MM.1S (cell line): ENCODE results near the gene EXOSC9.

Source experiments
- DNase-seq: peaks from one replicate; pipeline ENCODE4 v3.0.0-alpha.2; 2015
- H2AFZ ChIP-seq: fragments of 300-600 bp; sonication (generic); 2 replicates; pipeline ENCODE4 v1.6.0; 2016; ENCODE audit warnings: antibody characterized with exemption, low read length
- H3F3A ChIP-seq: fragments of 300-600 bp; sonication (generic); 2 replicates; pipeline ENCODE4 v1.6.1; 2016; ENCODE audit warnings: mild to moderate bottlenecking, antibody characterized with exemption, low read length, moderate library complexity, mixed read lengths; ENCODE audit not compliant: insufficient read depth
- H3K27ac ChIP-seq: fragments of 300-600 bp; sonication (generic); 2 replicates; pipeline ENCODE4 v1.5.1; 2016; ENCODE audit warnings: mild to moderate bottlenecking, low read length
- H3K27me3 ChIP-seq: fragments of 300-600 bp; sonication (generic); replicated peaks from 2 replicates; pipeline ENCODE4 v1.6.0; 2016; ENCODE audit warnings: low read length; ENCODE audit not compliant: insufficient read depth
- H3K36me3 ChIP-seq: fragments of 300-600 bp; sonication (generic); replicated peaks from 2 replicates; pipeline ENCODE4 v1.6.1; 2016; ENCODE audit warnings: mild to moderate bottlenecking, low read length, mixed read lengths; ENCODE audit not compliant: insufficient read depth
- H3K4me1 ChIP-seq: fragments of 300-600 bp; sonication (generic); 2 replicates; pipeline ENCODE4 v1.6.1; 2016; ENCODE audit warnings: low read length, mixed read lengths
- H3K4me2 ChIP-seq: fragments of 300-600 bp; sonication (generic); 2 replicates; pipeline ENCODE4 v1.6.0; 2016; ENCODE audit warnings: low read depth, low read length
- H3K4me3 ChIP-seq: fragments of 300-600 bp; sonication (generic); 2 replicates; pipeline ENCODE4 v1.5.1; 2016; ENCODE audit warnings: low read length, mixed read lengths
- H3K79me2 ChIP-seq: fragments of 300-600 bp; sonication (generic); 2 replicates; pipeline ENCODE4 v1.6.1; 2016; ENCODE audit warnings: mixed run types, low read length, mixed read lengths
- H3K9ac ChIP-seq: fragments of 300-600 bp; sonication (generic); 2 replicates; pipeline ENCODE4 v1.6.1; 2016; ENCODE audit warnings: low read length, mixed read lengths
- H3K9me2 ChIP-seq: fragments of 300-600 bp; sonication (generic); replicated peaks from 2 replicates; pipeline ENCODE4 v1.6.1; 2016; ENCODE audit warnings: mild to moderate bottlenecking, low read length, mixed read lengths; ENCODE audit not compliant: insufficient read depth
- H3K9me3 ChIP-seq: fragments of 300-600 bp; sonication (generic); replicated peaks from 2 replicates; pipeline ENCODE4 v1.6.1; 2016; ENCODE audit warnings: mild to moderate bottlenecking, low read length, mixed read lengths; ENCODE audit not compliant: insufficient read depth
- H4K20me1 ChIP-seq: fragments of 300-600 bp; sonication (generic); 2 replicates; pipeline ENCODE4 v1.6.1; 2016; ENCODE audit warnings: mild to moderate bottlenecking, low read length, moderate library complexity, mixed read lengths; ENCODE audit not compliant: insufficient read depth
- CTCF ChIP-seq: fragments of 300-600 bp; sonication (generic); IDR thresholded peaks from 2 replicates; pipeline ENCODE4 v1.5.1; 2016; ENCODE audit warnings: antibody characterized with exemption, low read length, mixed read lengths
- EZH2 ChIP-seq: fragments of 300-600 bp; sonication (generic); optimal IDR thresholded peaks from 2 replicates; pipeline ENCODE3; 2017; ENCODE audit warnings: low read depth, mild to moderate bottlenecking, antibody characterized with exemption, low read length, mixed read lengths
- EZH2phosphoT487 ChIP-seq: fragments of 300-600 bp; sonication (generic); IDR thresholded peaks from 2 replicates; pipeline ENCODE4 v1.6.1; 2018; ENCODE audit warnings: antibody characterized with exemption, low read length

EXOSC9 gene

GRCh38 chr4:121777625-121778024 is 23.5 kb upstream of the EXOSC9 start:
- Histone ChIP-seq H3K4me2 (no peak overlapping the region), H3K36me3 (no peaks in the 10 kb centered on the region), H3F3A (no peaks in the 10 kb centered on the region), H3K9ac (no peak overlapping the region), H3K4me3 (no peak overlapping the region), H3K27ac (no peak overlapping the region), H3K4me1 (no peaks in the 10 kb centered on the region), H2AFZ (no peak overlapping the region), H3K9me3 (no peaks in the 10 kb centered on the region), H3K9me2 (no peaks in the 10 kb centered on the region), H3K27me3 (no peaks in the 10 kb centered on the region), H3K79me2 (no peaks in the 10 kb centered on the region), H4K20me1 (no peaks in the 10 kb centered on the region)
- TF ChIP-seq EZH2phosphoT487 (no peak), EZH2 (no peak)
- DNase-seq = no peak

GRCh38 chr4:121778991-121779628 is 22.0 kb upstream of the EXOSC9 start:
- Histone ChIP-seq H3F3A (no peaks in the 10 kb centered on the region), H3K4me1 (no peaks in the 10 kb centered on the region), H3K27me3 (no peaks in the 10 kb centered on the region), H2AFZ (no peak overlapping the region), H3K9ac (no peak overlapping the region), H3K9me3 (no peaks in the 10 kb centered on the region), H3K36me3 (no peaks in the 10 kb centered on the region), H3K79me2 (no peaks in the 10 kb centered on the region), H3K27ac (no peak overlapping the region), H3K4me2 (no peak overlapping the region), H4K20me1 (no peaks in the 10 kb centered on the region), H3K4me3 (no peak overlapping the region), H3K9me2 (no peaks in the 10 kb centered on the region)
- no peak for TF ChIP-seq EZH2phosphoT487
- DNase-seq = no peak

- no peak overlapping the region for H3K27ac ChIP-seq
- TF ChIP-seq CTCF (no peak), EZH2phosphoT487 (no peak), EZH2 (no peak)
These were observed 17.9 kb upstream of the EXOSC9 start for GRCh38 chr4:121783210-121783609.

GRCh38 chr4:121784401-121784800 is 16.7 kb upstream of the EXOSC9 start:
- H3F3A ChIP-seq = no peaks in the 10 kb centered on the region
- no peaks in the 10 kb centered on the region for H3K9me2 ChIP-seq
- H3K27me3 ChIP-seq = no peaks in the 10 kb centered on the region
- no peaks in the 10 kb centered on the region for H4K20me1 ChIP-seq
- no peaks in the 10 kb centered on the region for H3K36me3 ChIP-seq
- no peaks in the 10 kb centered on the region for H3K9me3 ChIP-seq
- H3K4me1 ChIP-seq = no peaks in the 10 kb centered on the region
- H3K4me3 ChIP-seq = no peak overlapping the region
- no peak overlapping the region for H3K4me2 ChIP-seq
- no peak for TF ChIP-seq CTCF
- TF ChIP-seq EZH2 = no peak
- TF ChIP-seq EZH2phosphoT487 = no peak
- H2AFZ ChIP-seq = no peak overlapping the region
- no peak overlapping the region for H3K9ac ChIP-seq
- DNase-seq = no peak
- no peaks in the 10 kb centered on the region for H3K79me2 ChIP-seq
- no peak overlapping the region for H3K27ac ChIP-seq

More at GRCh38 chr4:121783210-121783609, 17.9 kb upstream of the EXOSC9 start:
- H3F3A ChIP-seq = no peaks in the 10 kb centered on the region
- H3K4me3 ChIP-seq = no peak overlapping the region
- H3K79me2 ChIP-seq = no peaks in the 10 kb centered on the region
- no peaks in the 10 kb centered on the region for H3K27me3 ChIP-seq
- no peaks in the 10 kb centered on the region for H4K20me1 ChIP-seq
- no peak for DNase-seq
- no peaks in the 10 kb centered on the region for H3K36me3 ChIP-seq
- H3K4me2 ChIP-seq = no peak overlapping the region
- no peaks in the 10 kb centered on the region for H3K9me3 ChIP-seq
- H3K4me1 ChIP-seq = no peaks in the 10 kb centered on the region
- H2AFZ ChIP-seq = no peak overlapping the region
- no peak overlapping the region for H3K9ac ChIP-seq
- no peaks in the 10 kb centered on the region for H3K9me2 ChIP-seq
